Neural cell (in vitro differentiated cells): ENCODE results near the gene GLT8D1. TPM values are rescaled to one million over a fixed set of nuclear protein-coding genes. Genes with fewer than 3 reads are reported as not detected.

ENCODE experiments used
- H2AFZ ChIP-seq: fragments of 200-600, 300-800 bp; sonication (generic), shearing (Covaris generic); 2 replicates; pipeline ENCODE4 v1.6.0; 2014; ENCODE audit warnings: low read depth, mild to moderate bottlenecking, antibody characterized with exemption, low read length, moderate library complexity
- H3F3A ChIP-seq: fragments of 200-600 bp; shearing (Covaris generic); 2 replicates; pipeline ENCODE4 v1.6.1; 2016; ENCODE audit warnings: mild to moderate bottlenecking, moderate library complexity, mixed read lengths, antibody characterized with exemption, low read length; ENCODE audit not compliant: insufficient read depth, poor library complexity, severe bottlenecking
- H3K27ac ChIP-seq: fragments of 200-600, 300-800 bp; sonication (generic), shearing (Covaris generic); 2 replicates; pipeline ENCODE4 v1.5.1; 2014; ENCODE audit warnings: mild to moderate bottlenecking, low read length, moderate library complexity
- H3K27me3 ChIP-seq: fragments of 300-800, 200-600 bp; sonication (generic), shearing (Covaris generic); 2 replicates; pipeline ENCODE4 v1.6.0; 2014; ENCODE audit warnings: mild to moderate bottlenecking, low read depth, low read length, moderate library complexity; ENCODE audit not compliant: insufficient read depth
- H3K36me3 ChIP-seq: fragments of 300-800, 200-600 bp; sonication (generic), shearing (Covaris generic); 2 replicates; pipeline ENCODE4 v1.5.1; 2014; ENCODE audit warnings: mild to moderate bottlenecking, antibody characterized with exemption, low read length, moderate library complexity; ENCODE audit not compliant: insufficient read depth
- H3K4me2 ChIP-seq: fragments of 300-800, 200-600 bp; sonication (generic), shearing (Covaris generic); 2 replicates; pipeline ENCODE4 v1.6.0; 2014; ENCODE audit warnings: mild to moderate bottlenecking, low read length
- H3K4me3 ChIP-seq: fragments of 300-800, 200-600 bp; sonication (generic), shearing (Covaris generic); 2 replicates; pipeline ENCODE4 v1.5.1; 2014; ENCODE audit warnings: mild to moderate bottlenecking, low read length, moderate library complexity
- H3K79me2 ChIP-seq: fragments of 200-600 bp; shearing (Covaris generic); replicated peaks from 2 replicates; pipeline ENCODE4 v1.6.0; 2014; ENCODE audit warnings: mild to moderate bottlenecking, low read length, moderate library complexity; ENCODE audit not compliant: insufficient read depth
- H3K9ac ChIP-seq: fragments of 300-800, 200-600 bp; sonication (generic), shearing (Covaris generic); 2 replicates; pipeline ENCODE4 v1.6.1; 2016; ENCODE audit warnings: mild to moderate bottlenecking, low read length, mixed read lengths
- H3K9me2 ChIP-seq: fragments of 200-600 bp; shearing (Covaris generic); 2 replicates; pipeline ENCODE4 v1.6.1; 2016; ENCODE audit warnings: mild to moderate bottlenecking, low read length, mixed read lengths; ENCODE audit not compliant: insufficient read depth
- H3K9me3 ChIP-seq: fragments of 200-600, 300-800 bp; sonication (generic), shearing (Covaris generic); 2 replicates; pipeline ENCODE4 v1.6.1; 2016; ENCODE audit warnings: mild to moderate bottlenecking, mixed run types, low read length, moderate library complexity, mixed read lengths
- H4K20me1 ChIP-seq: fragments of 200-600 bp; shearing (Covaris generic); 2 replicates; pipeline ENCODE4 v1.6.1; 2016; ENCODE audit warnings: mild to moderate bottlenecking, mixed run types; ENCODE audit not compliant: insufficient read depth
- EP300 ChIP-seq: fragments of 450-650 bp; conservative IDR thresholded peaks from 2 replicates; pipeline ENCODE4 v1.6.1; 2014; ENCODE audit warnings: antibody characterized with exemption, mild to moderate bottlenecking, moderate library complexity; ENCODE audit not compliant: poor library complexity, severe bottlenecking
- EZH2 ChIP-seq: fragments of 200-600, 300-800 bp; shearing (Covaris generic), sonication (generic); IDR thresholded peaks from 2 replicates; pipeline ENCODE4 v1.6.1; 2014; ENCODE audit warnings: antibody characterized with exemption, low read length, borderline replicate concordance, mild to moderate bottlenecking; ENCODE audit not compliant: insufficient read depth, poor library complexity, severe bottlenecking
- MXI1 ChIP-seq: fragments of 450-650 bp; conservative IDR thresholded peaks from 2 replicates; pipeline ENCODE4 v1.6.1; 2014; ENCODE audit warnings: antibody characterized with exemption, mild to moderate bottlenecking; ENCODE audit not compliant: poor library complexity, severe bottlenecking
- POLR2AphosphoS5 ChIP-seq: IDR thresholded peaks from 2 replicates; pipeline ENCODE4 v1.6.1; 2012
- RAD21 ChIP-seq: fragments of 450-650 bp; conservative IDR thresholded peaks from 2 replicates; pipeline ENCODE4 v1.6.1; 2014; ENCODE audit warnings: antibody characterized with exemption, mild to moderate bottlenecking, moderate library complexity
- SMC3 ChIP-seq: fragments of 450-650 bp; conservative IDR thresholded peaks from 2 replicates; pipeline ENCODE4 v1.6.1; 2014; ENCODE audit warnings: antibody characterized with exemption, mild to moderate bottlenecking, moderate library complexity; ENCODE audit not compliant: poor library complexity
- TAF1 ChIP-seq: IDR thresholded peaks from 2 replicates; pipeline ENCODE4 v1.6.1; 2012; ENCODE audit warnings: low read depth
- polyA plus RNA-seq: library from polyadenylated mRNA; depleted of rRNA; stranded (reverse); fragments of >200 nt; gene quantifications from 2 replicates; pipeline ENCODE4 v1.2.3, GENCODE V29; 2014
- TF ChIP-seq, protein P1 (sequence below): fragments of 450-650 bp; IDR thresholded peaks from 2 replicates; pipeline ENCODE4 v1.5.1; 2014; ENCODE audit warnings: antibody characterized with exemption, mild to moderate bottlenecking, moderate library complexity; ENCODE audit not compliant: poor library complexity, severe bottlenecking
- TF ChIP-seq, protein P2 (sequence below): IDR thresholded peaks from 2 replicates; pipeline ENCODE4 v1.6.1; 2012; ENCODE audit warnings: borderline replicate concordance

The GLT8D1 gene
- polyA plus RNA-seq, 1 donor from 2014 or later: 182 TPM

DNA sequence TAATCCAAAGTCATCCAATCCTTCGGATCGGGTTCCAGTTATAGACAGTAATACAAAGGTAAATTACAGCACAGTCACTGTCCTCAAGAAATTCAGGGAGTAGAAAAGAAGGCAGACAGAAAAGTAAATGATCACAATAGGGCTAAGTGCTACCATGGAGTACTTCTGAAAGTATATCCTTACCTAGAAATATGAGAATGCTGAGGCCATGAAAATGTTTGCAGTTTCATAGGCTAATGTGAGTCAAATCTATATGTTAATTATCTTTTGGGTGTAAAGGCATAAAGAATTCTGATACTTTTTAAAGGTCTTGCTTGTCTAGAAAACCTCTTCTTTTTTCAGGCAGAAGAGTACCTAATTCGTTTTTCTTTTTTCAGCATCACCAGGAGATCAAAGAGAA, 49.7 kb downstream of the GLT8D1 start:
- no peak overlapping the region for H3K4me2 ChIP-seq
- no peaks in the 10 kb centered on the region for H4K20me1 ChIP-seq
- H3K79me2 ChIP-seq: no peaks in the 10 kb centered on the region
- no peak for TF ChIP-seq SMC3
- no peak for TF ChIP-seq POLR2AphosphoS5
- TF ChIP-seq TAF1: no peak
- TF ChIP-seq RAD21: no peak
- TF ChIP-seq, protein P1, sequence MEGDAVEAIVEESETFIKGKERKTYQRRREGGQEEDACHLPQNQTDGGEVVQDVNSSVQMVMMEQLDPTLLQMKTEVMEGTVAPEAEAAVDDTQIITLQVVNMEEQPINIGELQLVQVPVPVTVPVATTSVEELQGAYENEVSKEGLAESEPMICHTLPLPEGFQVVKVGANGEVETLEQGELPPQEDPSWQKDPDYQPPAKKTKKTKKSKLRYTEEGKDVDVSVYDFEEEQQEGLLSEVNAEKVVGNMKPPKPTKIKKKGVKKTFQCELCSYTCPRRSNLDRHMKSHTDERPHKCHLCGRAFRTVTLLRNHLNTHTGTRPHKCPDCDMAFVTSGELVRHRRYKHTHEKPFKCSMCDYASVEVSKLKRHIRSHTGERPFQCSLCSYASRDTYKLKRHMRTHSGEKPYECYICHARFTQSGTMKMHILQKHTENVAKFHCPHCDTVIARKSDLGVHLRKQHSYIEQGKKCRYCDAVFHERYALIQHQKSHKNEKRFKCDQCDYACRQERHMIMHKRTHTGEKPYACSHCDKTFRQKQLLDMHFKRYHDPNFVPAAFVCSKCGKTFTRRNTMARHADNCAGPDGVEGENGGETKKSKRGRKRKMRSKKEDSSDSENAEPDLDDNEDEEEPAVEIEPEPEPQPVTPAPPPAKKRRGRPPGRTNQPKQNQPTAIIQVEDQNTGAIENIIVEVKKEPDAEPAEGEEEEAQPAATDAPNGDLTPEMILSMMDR: no peak
- H3K9ac ChIP-seq: no peak overlapping the region
- H3K27ac ChIP-seq: no peak overlapping the region
- H3K9me2 ChIP-seq: no peaks in the 10 kb centered on the region
- H3K36me3 ChIP-seq: peaks cover 5% of the 10 kb centered on the region
- no peaks in the 10 kb centered on the region for H3K27me3 ChIP-seq
- H3K4me3 ChIP-seq: no peak overlapping the region
- no peaks in the 10 kb centered on the region for H3K9me3 ChIP-seq
- H3F3A ChIP-seq: no peaks in the 10 kb centered on the region
- no peak overlapping the region for H2AFZ ChIP-seq

DNA sequence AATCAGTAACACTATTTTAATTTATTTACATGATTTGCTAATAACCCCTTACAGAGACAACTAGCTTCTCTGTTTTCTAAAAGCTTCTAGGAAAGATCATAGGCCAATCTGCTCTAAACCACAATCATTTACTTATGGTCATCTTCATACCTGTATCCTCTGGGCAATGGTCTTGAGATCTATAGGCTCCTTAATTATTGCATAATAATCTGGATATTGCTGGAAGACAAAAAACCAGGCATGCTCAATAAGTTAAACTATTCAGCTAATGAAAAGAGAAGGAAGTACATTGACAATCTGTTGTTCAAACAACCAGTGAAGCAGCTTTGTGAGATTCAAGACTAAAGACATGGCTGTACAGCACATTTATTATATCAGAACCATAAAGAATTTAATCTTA, 54.0 kb downstream of the GLT8D1 start:
- Histone ChIP-seq H3F3A (no peaks in the 10 kb centered on the region), H3K79me2 (peaks cover 4% of the 10 kb centered on the region), H3K4me3 (no peak overlapping the region), H2AFZ (no peak overlapping the region), H3K36me3 (peaks cover 22% of the 10 kb centered on the region), H3K9me2 (no peaks in the 10 kb centered on the region), H3K4me2 (no peak overlapping the region), H3K9ac (no peak overlapping the region), H3K9me3 (no peaks in the 10 kb centered on the region), H3K27ac (no peak overlapping the region), H3K27me3 (no peaks in the 10 kb centered on the region), H4K20me1 (no peaks in the 10 kb centered on the region)
- TF ChIP-seq EP300 (no peak), RAD21 (no peak), TAF1 (no peak), POLR2AphosphoS5 (no peak), SMC3 (no peak), MXI1 (no peak), EZH2 (no peak)
- TF ChIP-seq, protein P2, sequence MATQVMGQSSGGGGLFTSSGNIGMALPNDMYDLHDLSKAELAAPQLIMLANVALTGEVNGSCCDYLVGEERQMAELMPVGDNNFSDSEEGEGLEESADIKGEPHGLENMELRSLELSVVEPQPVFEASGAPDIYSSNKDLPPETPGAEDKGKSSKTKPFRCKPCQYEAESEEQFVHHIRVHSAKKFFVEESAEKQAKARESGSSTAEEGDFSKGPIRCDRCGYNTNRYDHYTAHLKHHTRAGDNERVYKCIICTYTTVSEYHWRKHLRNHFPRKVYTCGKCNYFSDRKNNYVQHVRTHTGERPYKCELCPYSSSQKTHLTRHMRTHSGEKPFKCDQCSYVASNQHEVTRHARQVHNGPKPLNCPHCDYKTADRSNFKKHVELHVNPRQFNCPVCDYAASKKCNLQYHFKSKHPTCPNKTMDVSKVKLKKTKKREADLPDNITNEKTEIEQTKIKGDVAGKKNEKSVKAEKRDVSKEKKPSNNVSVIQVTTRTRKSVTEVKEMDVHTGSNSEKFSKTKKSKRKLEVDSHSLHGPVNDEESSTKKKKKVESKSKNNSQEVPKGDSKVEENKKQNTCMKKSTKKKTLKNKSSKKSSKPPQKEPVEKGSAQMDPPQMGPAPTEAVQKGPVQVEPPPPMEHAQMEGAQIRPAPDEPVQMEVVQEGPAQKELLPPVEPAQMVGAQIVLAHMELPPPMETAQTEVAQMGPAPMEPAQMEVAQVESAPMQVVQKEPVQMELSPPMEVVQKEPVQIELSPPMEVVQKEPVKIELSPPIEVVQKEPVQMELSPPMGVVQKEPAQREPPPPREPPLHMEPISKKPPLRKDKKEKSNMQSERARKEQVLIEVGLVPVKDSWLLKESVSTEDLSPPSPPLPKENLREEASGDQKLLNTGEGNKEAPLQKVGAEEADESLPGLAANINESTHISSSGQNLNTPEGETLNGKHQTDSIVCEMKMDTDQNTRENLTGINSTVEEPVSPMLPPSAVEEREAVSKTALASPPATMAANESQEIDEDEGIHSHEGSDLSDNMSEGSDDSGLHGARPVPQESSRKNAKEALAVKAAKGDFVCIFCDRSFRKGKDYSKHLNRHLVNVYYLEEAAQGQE: no peak
- TF ChIP-seq, protein P1: no peak
